Naive B cell (primary cell): Measurements from ENCODE around the gene PLPP1. TPM values are rescaled to one million over a fixed set of nuclear protein-coding genes. Genes with fewer than 3 reads are reported as not detected.
"Not testable (repeated sequence)": the region's sequence is repeated elsewhere in the genome, so short reads cannot be mapped to it uniquely, and the experiment has no call there.

Source experiments
- ATAC-seq, 2 donors: fragments of 150-1000 bp; cut with Tn5 transposase; 2 replicates each; pipeline ENCODE4 v1.10.0; 2021; ENCODE audit warnings: low read depth in 2 of 2, mild to moderate bottlenecking in 2 of 2, moderate library complexity in 2 of 2
- DNase-seq: peaks from one replicate; pipeline ENCODE4 v3.0.0; 2022
- H3K27ac Mint-ChIP-seq, 6 donors: one replicate each; pipeline ENCODE4 v1.8.0; 2020 to 2022; ENCODE audit warnings: mild to moderate bottlenecking in 6 of 6, mixed read lengths in 6 of 6, moderate library complexity in 5 of 6, inconsistent platforms in 2 of 6
- H3K27me3 Mint-ChIP-seq, 3 donors: one replicate each; pipeline ENCODE4 v1.8.0; 2021 to 2022; ENCODE audit warnings: mixed read lengths in 3 of 3, mild to moderate bottlenecking in 1 of 3
- H3K36me3 Mint-ChIP-seq, 2 donors: one replicate each; pipeline ENCODE4 v1.8.0; 2020 to 2022; ENCODE audit warnings: mixed read lengths in 2 of 2, inconsistent platforms in 1 of 2, mild to moderate bottlenecking in 1 of 2
- H3K4me1 Mint-ChIP-seq, 3 donors: one replicate each; pipeline ENCODE4 v1.8.0; 2020 to 2022; ENCODE audit warnings: mixed read lengths in 3 of 3, inconsistent platforms in 1 of 3, mild to moderate bottlenecking in 1 of 3, moderate library complexity in 1 of 3
- H3K4me3 Mint-ChIP-seq, 8 donors: one replicate each; pipeline ENCODE4 v1.8.0; 2020 to 2022; ENCODE audit warnings: mild to moderate bottlenecking in 8 of 8, mixed read lengths in 8 of 8, moderate library complexity in 8 of 8, inconsistent platforms in 2 of 8
- H3K9me3 Mint-ChIP-seq, 7 donors: one replicate each; pipeline ENCODE4 v1.8.0; 2020 to 2022; ENCODE audit warnings: mixed read lengths in 7 of 7, mild to moderate bottlenecking in 5 of 7, inconsistent platforms in 2 of 7, moderate library complexity in 1 of 7
- polyA plus RNA-seq, 6 donors: library from polyadenylated mRNA; unstranded; fragments of 300-500 nt; fragmentation: Illumina TruSeq; gene quantifications; one replicate each; pipeline ENCODE4 v1.2.3, GENCODE V29; 2021; ENCODE audit warnings: low read depth in 6 of 6

PLPP1 gene
- polyA plus RNA-seq, 6 donors from 2014 or later: 4.6 to 10.4 (median 7.2) TPM

DNA sequence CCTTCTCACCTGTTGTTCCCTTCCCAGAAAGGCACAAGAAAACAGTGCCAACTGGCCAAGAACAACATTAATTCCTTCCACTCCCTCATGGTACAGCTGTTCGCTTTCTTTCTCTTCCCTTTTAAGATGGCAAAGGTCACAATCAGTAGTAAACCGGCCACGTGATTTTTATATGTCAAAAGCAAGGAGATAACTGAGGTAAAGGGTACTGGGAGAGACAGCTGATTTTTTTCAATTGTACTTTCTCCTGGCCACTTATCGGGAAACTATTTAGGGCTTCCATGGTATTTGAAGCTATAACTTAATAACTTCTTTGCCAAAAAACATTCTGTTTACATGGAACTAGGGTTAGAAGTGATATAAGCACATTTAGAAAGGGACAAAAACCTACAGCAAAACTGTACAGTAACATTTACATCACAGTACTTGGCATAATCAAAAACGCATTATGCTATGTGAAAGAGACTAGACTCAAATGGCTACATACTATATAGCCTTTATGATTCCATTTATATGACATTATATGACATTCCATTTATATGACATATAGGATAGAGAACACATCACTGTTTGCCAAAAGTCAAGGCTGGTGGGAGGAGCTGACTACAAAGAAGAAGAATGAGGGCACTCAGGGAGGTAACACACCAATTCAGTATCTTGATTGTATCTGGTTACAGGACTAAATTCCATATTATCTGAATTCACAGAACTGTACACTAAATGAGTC, 24.8 kb downstream of the PLPP1 start:
- no peak overlapping the region for H3K4me3 Mint-ChIP-seq
- no peak for ATAC-seq
- DNase-seq: no peak
- H3K4me1 Mint-ChIP-seq: peaks cover 0 to 6% (median 2%) of the 10 kb centered on the region in 3 donors
- H3K36me3 Mint-ChIP-seq: no peaks in the 10 kb centered on the region
- H3K27me3 Mint-ChIP-seq: no peaks in the 10 kb centered on the region
- H3K27ac Mint-ChIP-seq: no peak overlapping the region
- no peaks in the 10 kb centered on the region for H3K9me3 Mint-ChIP-seq

DNA sequence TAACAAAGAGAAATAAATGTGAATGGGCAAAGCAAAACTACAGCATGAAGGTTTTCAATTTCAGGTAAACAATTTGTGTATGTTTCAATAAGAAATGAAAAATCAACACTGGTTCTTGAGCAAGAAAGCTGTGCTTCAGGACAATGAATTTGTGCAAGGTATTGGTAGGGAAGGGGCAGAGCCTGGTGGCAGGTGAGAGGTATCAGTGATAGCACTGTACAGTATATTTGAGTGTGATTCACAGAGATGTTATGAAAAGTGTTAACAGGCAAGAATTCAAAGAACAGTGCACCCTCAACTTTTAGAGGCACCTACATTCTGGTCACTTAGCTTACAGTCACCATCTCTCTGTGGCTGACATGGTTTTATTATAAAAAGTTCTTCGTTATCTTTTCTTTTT, 25.7 kb downstream of the PLPP1 start:
- no peak overlapping the region for H3K27ac Mint-ChIP-seq
- H3K36me3 Mint-ChIP-seq: no peaks in the 10 kb centered on the region
- no peaks in the 10 kb centered on the region for H3K9me3 Mint-ChIP-seq
- H3K27me3 Mint-ChIP-seq: no peaks in the 10 kb centered on the region
- H3K4me1 Mint-ChIP-seq: peaks cover 0 to 6% (median 2%) of the 10 kb centered on the region in 3 donors
- no peak overlapping the region for H3K4me3 Mint-ChIP-seq
- no peak for ATAC-seq
- no peak for DNase-seq

DNA sequence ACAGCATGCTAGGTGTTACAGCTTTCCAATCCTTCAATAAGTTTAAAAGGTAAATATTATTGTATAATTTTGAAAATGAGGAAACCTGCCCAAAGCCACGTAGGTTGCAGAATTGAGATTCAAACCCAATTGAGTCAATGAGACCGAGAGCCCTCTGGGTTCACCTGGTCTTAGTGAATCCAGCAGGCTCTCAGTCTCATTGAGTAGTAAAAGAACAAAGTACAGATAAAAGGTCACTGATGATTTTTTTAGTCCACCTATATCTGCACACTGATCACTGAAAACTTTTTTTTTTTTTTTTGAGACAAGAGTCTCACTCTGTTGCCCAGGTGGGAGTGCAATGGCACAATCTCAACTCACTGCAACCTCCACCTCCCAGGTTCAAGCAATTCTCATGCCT, 27.2 kb downstream of the PLPP1 start:
- H3K4me1 Mint-ChIP-seq: peaks cover 8 to 15% (median 10%) of the 10 kb centered on the region in 3 donors

DNA sequence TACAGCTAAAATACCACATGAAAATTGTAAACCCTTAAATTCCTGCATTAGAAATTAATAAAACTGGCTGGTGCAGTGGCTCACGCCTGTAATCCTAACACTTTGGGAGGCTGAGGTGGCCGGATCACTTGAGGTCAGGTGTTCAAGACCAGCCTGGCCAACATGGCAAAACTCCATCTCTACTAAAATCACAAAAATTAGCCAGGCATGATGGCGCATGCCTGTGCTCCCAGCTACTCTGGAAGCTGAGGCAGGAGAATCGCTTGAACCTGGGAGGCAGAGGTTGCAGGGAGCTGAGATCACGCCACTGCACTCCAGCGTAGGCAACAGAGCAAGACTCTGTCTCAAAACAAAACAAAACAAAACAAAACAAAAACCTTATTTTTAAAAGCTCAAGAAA, 29.1 kb downstream of the PLPP1 start:
- Mint-ChIP-seq H3K27ac (peak overlapping the region in 2 of 6 donors; percentile 52 to 86), H3K4me1 (peaks cover 9 to 15% (median 13%) of the 10 kb centered on the region in 3 donors)
- DNase-seq, H3K4me3 Mint-ChIP-seq, H3K36me3 Mint-ChIP-seq, H3K27me3 Mint-ChIP-seq, ATAC-seq, H3K9me3 Mint-ChIP-seq: not testable (repeated sequence)

More for the DNA sequence above, 27.2 kb downstream of the PLPP1 start:
- Mint-ChIP-seq H3K4me3 (no peak overlapping the region), H3K27ac (no peak overlapping the region), H3K36me3 (no peaks in the 10 kb centered on the region), H3K27me3 (no peaks in the 10 kb centered on the region), H3K9me3 (no peaks in the 10 kb centered on the region)
- ATAC-seq (no peak), DNase-seq (no peak)

DNA sequence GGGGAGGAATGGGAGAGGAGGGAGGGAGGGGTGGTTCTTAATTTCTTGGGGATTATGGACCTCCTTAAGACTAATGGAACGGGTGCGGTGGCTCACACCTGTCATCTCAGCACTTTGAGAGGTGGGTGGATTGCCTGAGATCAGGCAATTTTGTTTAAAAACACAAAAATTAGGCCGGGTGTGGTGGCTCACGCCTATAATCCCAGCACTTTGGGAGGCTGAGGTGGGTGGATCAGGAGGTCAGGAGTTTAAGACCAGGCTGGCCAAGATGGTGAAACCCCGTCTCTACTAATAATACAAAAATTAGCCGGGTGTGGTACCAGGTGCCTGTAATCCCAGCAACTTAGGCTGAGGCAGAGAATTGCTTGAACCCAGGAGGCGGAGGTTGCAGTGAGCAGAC, 30.8 kb downstream of the PLPP1 start:
- H3K27me3 Mint-ChIP-seq, H3K36me3 Mint-ChIP-seq, H3K27ac Mint-ChIP-seq, ATAC-seq, H3K4me3 Mint-ChIP-seq, DNase-seq, H3K9me3 Mint-ChIP-seq: not testable (repeated sequence)
- H3K4me1 Mint-ChIP-seq: peaks cover 9 to 13% (median 13%) of the 10 kb centered on the region in 3 donors

DNA sequence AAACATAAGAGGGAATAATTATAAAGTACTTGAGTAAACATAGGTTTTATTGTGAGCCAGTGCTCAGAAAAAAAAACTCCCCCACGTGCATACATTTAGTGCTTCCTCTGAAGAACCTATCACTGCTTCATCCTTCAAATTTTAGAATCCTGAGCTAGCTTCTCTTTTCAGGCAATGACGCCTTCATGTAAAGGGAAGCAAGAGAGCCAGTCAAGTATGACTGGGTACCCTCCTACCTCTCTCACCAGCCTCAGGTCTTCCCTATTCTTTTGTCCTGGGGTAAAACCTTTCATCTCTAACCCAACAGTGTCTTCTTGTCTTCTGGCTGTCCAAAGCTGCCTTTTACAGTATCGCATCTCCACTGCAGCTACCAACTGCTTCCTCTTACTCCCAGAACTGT, 32.0 kb downstream of the PLPP1 start:
- peaks cover 9 to 13% (median 10%) of the 10 kb centered on the region in 3 donors for H3K4me1 Mint-ChIP-seq
- DNase-seq: peak; percentile 29
- H3K27ac Mint-ChIP-seq: peak overlapping the region in 4 of 6 donors; percentile 10 to 85 (median 26)

DNA sequence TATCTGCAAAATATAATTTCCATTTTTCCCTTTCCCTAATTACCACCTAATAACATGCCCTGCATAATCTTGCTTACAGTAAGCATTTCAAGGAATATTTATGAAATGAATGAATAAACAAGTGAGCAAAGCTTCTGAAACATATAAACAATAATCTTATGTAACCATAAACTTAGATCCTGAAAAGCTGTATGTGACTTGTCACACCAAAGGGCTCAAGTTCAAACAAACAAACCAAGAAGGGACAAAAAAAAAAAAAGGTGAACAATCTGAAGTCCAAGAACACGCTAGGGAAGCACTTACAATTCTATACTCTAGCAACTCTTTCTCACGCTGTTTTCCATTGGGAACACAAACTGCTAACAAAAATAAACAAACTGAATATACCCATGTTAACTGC, 36.3 kb downstream of the PLPP1 start:
- Mint-ChIP-seq H3K36me3 (no peaks in the 10 kb centered on the region), H3K4me3 (no peak overlapping the region), H3K27me3 (no peaks in the 10 kb centered on the region), H3K9me3 (no peaks in the 10 kb centered on the region), H3K27ac (no peak overlapping the region), H3K4me1 (peaks cover 9 to 12% (median 9%) of the 10 kb centered on the region in 3 donors)
- ATAC-seq: no peak
- DNase-seq: no peak

More for the DNA sequence above, 32.0 kb downstream of the PLPP1 start:
- Mint-ChIP-seq H3K9me3 (no peaks in the 10 kb centered on the region), H3K27me3 (no peaks in the 10 kb centered on the region), H3K36me3 (no peaks in the 10 kb centered on the region), H3K4me3 (no peak overlapping the region)
- peak; percentile 97 to 98 for ATAC-seq

DNA sequence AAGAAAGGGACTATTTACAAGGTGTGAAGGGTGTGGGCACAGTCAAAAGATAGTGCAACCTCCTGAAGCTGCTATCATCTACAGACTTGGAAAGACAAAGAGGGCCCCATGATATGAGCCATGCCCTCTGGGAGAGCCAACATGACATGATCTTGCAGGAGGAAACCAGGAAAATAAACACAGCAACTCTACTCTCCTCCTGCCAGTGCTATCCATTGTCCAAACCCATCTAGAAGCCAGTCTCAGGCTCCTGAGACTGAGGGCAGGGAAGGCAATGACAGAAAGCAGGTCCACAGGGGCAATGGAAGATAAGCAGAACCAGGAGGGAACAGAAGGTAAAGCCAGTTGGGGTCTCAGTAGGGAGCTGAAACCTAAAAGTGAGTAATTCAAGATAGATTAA, 37.1 kb downstream of the PLPP1 start:
- Mint-ChIP-seq H3K36me3 (no peaks in the 10 kb centered on the region), H3K27me3 (no peaks in the 10 kb centered on the region), H3K4me1 (peaks cover 2 to 5% (median 2%) of the 10 kb centered on the region in 3 donors), H3K4me3 (no peak overlapping the region), H3K9me3 (no peaks in the 10 kb centered on the region), H3K27ac (peak overlapping the region in 1 of 6 donors; percentile 33)
- ATAC-seq (no peak), DNase-seq (no peak)

DNA sequence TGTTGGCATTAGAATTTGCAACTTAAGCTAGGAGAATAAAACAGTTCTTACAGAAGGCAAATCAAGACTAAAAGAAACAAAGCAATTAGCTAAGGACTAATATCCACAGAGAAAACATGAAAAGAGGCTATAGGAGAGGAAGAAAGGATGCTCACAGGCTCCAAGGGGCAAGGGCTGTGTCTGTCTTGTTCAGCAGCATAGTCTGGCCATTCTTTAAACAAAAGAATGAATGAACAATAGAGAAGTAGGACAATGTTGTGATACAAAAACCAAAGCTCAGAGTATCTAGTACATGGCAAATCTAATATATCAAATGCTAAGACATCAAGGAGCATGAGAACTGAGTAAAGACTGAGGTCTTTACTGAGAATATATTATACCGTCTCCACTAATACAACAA, 39.5 kb downstream of the PLPP1 start:
- H3K27me3 Mint-ChIP-seq: no peaks in the 10 kb centered on the region
- peak overlapping the region in 1 of 6 donors; percentile 28 for H3K27ac Mint-ChIP-seq
- DNase-seq: no peak
- H3K4me3 Mint-ChIP-seq: no peak overlapping the region
- no peak for ATAC-seq
- no peaks in the 10 kb centered on the region for H3K9me3 Mint-ChIP-seq
- no peaks in the 10 kb centered on the region for H3K36me3 Mint-ChIP-seq
- no peaks in the 10 kb centered on the region for H3K4me1 Mint-ChIP-seq

DNA sequence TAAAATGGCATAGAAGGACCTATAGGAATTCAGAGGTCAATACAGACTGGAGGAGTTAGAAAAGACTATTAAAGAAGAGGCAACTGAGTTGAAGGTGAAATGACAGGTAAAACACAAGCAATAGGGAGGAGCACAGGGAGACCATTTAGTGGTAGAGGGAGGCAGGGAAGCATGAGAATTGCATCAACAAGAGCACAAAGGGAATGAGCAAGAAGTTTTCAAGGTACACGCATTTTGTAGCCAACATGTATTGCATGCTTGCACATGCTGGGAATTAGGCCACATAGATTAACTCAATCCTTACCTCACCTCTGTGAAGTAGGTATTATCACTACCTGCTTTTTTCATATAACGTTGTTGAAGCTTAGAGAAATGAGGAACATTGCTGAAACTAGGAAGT, 42.3 kb downstream of the PLPP1 start:
- H3K36me3 Mint-ChIP-seq: no peaks in the 10 kb centered on the region
- no peaks in the 10 kb centered on the region for H3K27me3 Mint-ChIP-seq
- H3K27ac Mint-ChIP-seq: no peak overlapping the region
- ATAC-seq (no peak), DNase-seq (no peak)
- H3K4me3 Mint-ChIP-seq: no peak overlapping the region
- no peaks in the 10 kb centered on the region for H3K9me3 Mint-ChIP-seq
- H3K4me1 Mint-ChIP-seq: no peaks in the 10 kb centered on the region

DNA sequence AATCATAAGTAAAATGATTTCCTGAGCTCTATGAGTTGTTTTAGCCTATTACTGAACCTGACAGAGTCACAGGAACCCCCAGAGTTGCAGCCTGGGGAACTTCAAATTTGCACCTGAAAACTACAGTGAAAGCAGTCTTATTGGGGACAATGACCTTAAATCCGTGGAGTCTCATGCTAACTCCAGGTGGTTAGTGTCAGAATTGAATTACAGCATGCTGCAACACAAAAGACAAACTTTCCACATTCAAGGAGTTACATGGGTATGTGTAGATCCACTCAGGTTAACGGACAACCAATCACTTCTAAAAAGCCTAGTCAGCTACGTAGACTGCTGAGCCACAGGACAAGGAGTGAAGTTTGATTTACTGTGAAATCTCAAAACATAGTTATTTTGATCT, 49.7 kb downstream of the PLPP1 start:
- Mint-ChIP-seq H3K36me3 (no peaks in the 10 kb centered on the region), H3K27me3 (no peaks in the 10 kb centered on the region), H3K4me3 (no peak overlapping the region), H3K9me3 (no peaks in the 10 kb centered on the region), H3K27ac (no peak overlapping the region), H3K4me1 (no peaks in the 10 kb centered on the region)
- DNase-seq: no peak
- no peak for ATAC-seq

DNA sequence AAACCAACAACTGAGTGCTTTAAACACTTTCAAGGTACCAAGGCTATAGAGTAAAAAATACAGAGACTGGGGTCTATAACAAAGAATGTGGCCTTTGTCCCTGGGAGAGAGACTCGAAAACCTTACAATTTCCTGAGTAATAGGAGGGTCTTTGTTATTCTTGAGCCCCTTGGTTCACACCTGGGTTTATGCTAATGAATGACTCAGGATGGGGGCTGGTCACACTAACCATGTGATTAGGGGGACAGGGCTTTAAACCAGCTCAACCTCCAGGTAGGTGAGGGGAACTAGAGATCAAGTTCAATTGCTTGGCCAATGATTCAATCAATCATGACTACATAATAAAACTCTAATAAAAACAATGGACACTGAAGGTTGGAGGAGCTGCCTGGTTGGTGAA, 50.2 kb downstream of the PLPP1 start:
- no peaks in the 10 kb centered on the region for H3K4me1 Mint-ChIP-seq
- H3K4me3 Mint-ChIP-seq: no peak overlapping the region
- no peaks in the 10 kb centered on the region for H3K27me3 Mint-ChIP-seq
- H3K9me3 Mint-ChIP-seq: no peaks in the 10 kb centered on the region
- no peaks in the 10 kb centered on the region for H3K36me3 Mint-ChIP-seq
- DNase-seq (no peak), ATAC-seq (no peak)
- H3K27ac Mint-ChIP-seq: no peak overlapping the region

DNA sequence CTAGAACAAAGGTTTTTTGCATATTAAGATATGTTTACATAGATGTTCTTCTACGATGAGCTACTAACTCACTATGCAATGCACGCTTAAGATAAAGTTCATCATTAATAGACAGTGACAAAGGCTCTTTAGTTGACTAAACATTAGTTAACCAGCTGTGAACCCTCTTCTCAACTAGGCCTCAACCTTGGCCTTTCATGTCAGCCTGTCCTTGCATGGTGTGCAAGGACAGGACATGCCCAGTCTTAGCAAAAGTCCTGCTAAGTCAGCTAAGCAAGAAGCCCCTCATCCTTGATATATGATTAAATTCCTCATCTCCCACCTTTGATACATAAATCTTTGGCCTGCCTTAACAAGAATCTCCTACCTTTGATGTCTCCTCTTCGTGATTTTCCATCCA, 50.9 kb downstream of the PLPP1 start:
- Mint-ChIP-seq H3K4me1 (no peaks in the 10 kb centered on the region), H3K4me3 (no peak overlapping the region), H3K27ac (no peak overlapping the region), H3K9me3 (no peaks in the 10 kb centered on the region), H3K36me3 (no peaks in the 10 kb centered on the region), H3K27me3 (no peaks in the 10 kb centered on the region)
- no peak for ATAC-seq
- DNase-seq: no peak

DNA sequence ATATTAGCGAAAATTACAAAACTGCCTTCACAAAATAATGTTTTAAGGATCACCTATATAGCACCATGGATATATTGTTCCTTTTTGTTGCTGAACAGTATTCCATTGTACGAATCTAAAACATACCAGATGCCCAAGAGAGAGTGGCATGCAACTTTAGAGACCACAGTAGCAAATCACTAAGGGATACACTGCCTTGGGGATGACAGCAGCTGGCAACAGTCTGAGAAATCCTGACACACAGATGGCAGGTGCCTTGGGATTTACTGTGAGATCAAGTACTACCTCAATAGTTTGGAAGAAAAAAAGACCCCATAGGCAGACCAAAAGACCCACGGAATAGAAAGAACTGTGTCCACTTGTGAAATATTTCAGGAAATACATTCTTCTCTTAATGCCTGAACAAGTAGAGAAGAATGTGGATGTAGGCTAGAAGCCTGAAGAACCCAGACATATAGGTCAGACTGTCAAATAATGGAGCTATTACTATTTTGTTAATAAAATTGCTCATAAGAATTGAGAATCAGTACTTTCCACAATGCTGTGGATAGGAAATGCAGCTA, 53.4 kb downstream of the PLPP1 start:
- H3K4me1 Mint-ChIP-seq: peaks cover 6 to 13% (median 8%) of the 10 kb centered on the region in 3 donors
- H3K4me3 Mint-ChIP-seq: no peak overlapping the region
- DNase-seq (no peak), ATAC-seq (no peak)
- no peaks in the 10 kb centered on the region for H3K9me3 Mint-ChIP-seq
- no peak overlapping the region for H3K27ac Mint-ChIP-seq
- H3K27me3 Mint-ChIP-seq: no peaks in the 10 kb centered on the region
- no peaks in the 10 kb centered on the region for H3K36me3 Mint-ChIP-seq
